Adrenal gland (tissue), 5 donors: Measurements from ENCODE around the gene CDH6.

Experiments used
- POLR2A ChIP-seq, 2 donors: fragments of 450-650 bp; IDR thresholded peaks; one replicate each; pipeline ENCODE4 v1.6.1; 2017; ENCODE audit warnings: antibody characterized with exemption in 2 of 2, mild to moderate bottlenecking in 2 of 2, moderate library complexity in 1 of 2
- TF ChIP-seq, protein P1 (sequence below), 6 experiments: fragments of 450-650 bp in 4 of 6; fragments of 200-600 bp in 2 of 6; sonication (generic) in 1 of 6; IDR thresholded peaks; 1 replicate in 5 of 6; 2 replicates in 1 of 6; pipeline versions ENCODE4 v1.5.1 to v1.8.0; 2016 to 2021; ENCODE audit warnings: antibody characterized with exemption in 6 of 6, mild to moderate bottlenecking in 2 of 6, moderate library complexity in 1 of 6
- donor health status: DM: no; HTN: no; CAD: no.

DNA sequence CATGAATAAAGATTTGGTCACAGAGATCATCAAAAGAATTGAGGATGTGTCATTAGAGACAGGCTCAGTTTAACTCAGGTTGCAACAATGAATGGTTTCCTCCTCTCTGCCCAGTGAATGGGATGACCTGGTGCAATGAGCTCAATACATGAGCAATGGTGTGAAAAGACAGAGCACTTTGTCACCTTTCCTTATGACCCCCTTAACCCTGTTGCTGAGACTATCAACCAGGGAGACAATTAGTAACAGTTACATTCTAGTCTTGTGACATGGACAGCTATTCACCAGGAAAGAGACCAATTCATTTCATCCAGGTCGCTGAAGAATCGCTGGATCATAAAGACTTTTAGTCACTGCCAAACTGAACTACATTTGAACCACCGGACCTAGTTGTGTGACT lies 19.9 kb upstream of the CDH6 start:
- TF ChIP-seq, protein P1, sequence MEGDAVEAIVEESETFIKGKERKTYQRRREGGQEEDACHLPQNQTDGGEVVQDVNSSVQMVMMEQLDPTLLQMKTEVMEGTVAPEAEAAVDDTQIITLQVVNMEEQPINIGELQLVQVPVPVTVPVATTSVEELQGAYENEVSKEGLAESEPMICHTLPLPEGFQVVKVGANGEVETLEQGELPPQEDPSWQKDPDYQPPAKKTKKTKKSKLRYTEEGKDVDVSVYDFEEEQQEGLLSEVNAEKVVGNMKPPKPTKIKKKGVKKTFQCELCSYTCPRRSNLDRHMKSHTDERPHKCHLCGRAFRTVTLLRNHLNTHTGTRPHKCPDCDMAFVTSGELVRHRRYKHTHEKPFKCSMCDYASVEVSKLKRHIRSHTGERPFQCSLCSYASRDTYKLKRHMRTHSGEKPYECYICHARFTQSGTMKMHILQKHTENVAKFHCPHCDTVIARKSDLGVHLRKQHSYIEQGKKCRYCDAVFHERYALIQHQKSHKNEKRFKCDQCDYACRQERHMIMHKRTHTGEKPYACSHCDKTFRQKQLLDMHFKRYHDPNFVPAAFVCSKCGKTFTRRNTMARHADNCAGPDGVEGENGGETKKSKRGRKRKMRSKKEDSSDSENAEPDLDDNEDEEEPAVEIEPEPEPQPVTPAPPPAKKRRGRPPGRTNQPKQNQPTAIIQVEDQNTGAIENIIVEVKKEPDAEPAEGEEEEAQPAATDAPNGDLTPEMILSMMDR (IDR thresholded peaks at IDR 0.05) = no peak
- no peak for TF ChIP-seq POLR2A (IDR thresholded peaks at IDR 0.05)
